CD8-positive, alpha-beta memory T cell (primary cell): ENCODE results near the gene NELFCD. TPM values are rescaled to one million over a fixed set of nuclear protein-coding genes. Genes with fewer than 3 reads are reported as not detected.
"Not testable (repeated sequence)": the region's sequence is repeated elsewhere in the genome, so short reads cannot be mapped to it uniquely, and the experiment has no call there.

Experiments
- CTCF ChIA-PET: fragments of 350-600 bp; sonication (Branson Sonifier 250); formaldehyde crosslinking; loops from one replicate; lab custom pipeline; 2021; ENCODE audit warnings: antibody characterized with exemption; lab: Charles Lee
- POLR2A ChIA-PET: fragments of 350-600 bp; sonication (Branson Sonifier 250); formaldehyde crosslinking; loops from one replicate; lab custom pipeline; 2021; ENCODE audit warnings: antibody characterized with exemption; lab: Charles Lee
- DNase-seq, 5 donors: peaks; one replicate each; pipeline versions ENCODE4 v3.0.0 to v3.0.0-alpha.2; 2020 to 2022; ENCODE audit warnings: mixed read lengths in 1 of 5
- H3K27ac ChIP-seq: one replicate; pipeline ENCODE4 v1.7.0; 2013; ENCODE audit warnings: low read depth, mild to moderate bottlenecking, low read length, moderate library complexity
- H3K27me3 ChIP-seq: 2 replicates; pipeline ENCODE4 v1.7.0; 2013; ENCODE audit warnings: low read length, mild to moderate bottlenecking; ENCODE audit not compliant: insufficient read depth, poor library complexity, severe bottlenecking
- H3K36me3 ChIP-seq: 2 replicates; pipeline ENCODE4 v1.7.0; 2013; ENCODE audit warnings: mild to moderate bottlenecking, low read length, moderate library complexity; ENCODE audit not compliant: insufficient read depth
- H3K4me1 ChIP-seq: 2 replicates; pipeline ENCODE4 v1.7.0; 2013; ENCODE audit warnings: mild to moderate bottlenecking, low read length, moderate library complexity; ENCODE audit not compliant: insufficient read depth
- H3K4me3 ChIP-seq: 2 replicates; pipeline ENCODE4 v1.7.0; 2013; ENCODE audit warnings: mild to moderate bottlenecking, low read length
- H3K9me3 ChIP-seq: 2 replicates; pipeline ENCODE4 v1.7.0; 2013; ENCODE audit warnings: mild to moderate bottlenecking, low read length
- H3K27ac Mint-ChIP-seq, 8 donors: one replicate each; pipeline ENCODE4 v1.8.0; 2020 to 2021; ENCODE audit warnings: mixed read lengths in 8 of 8, mild to moderate bottlenecking in 6 of 8, inconsistent platforms in 3 of 8, moderate library complexity in 3 of 8
- H3K27me3 Mint-ChIP-seq, 2 donors: one replicate each; pipeline ENCODE4 v1.8.0; 2020 to 2021; ENCODE audit warnings: mixed read lengths in 2 of 2, mild to moderate bottlenecking in 1 of 2, moderate library complexity in 1 of 2
- H3K36me3 Mint-ChIP-seq, 3 donors: one replicate each; pipeline ENCODE4 v1.8.0; 2020 to 2021; ENCODE audit warnings: mixed read lengths in 3 of 3, inconsistent platforms in 1 of 3, mild to moderate bottlenecking in 1 of 3
- H3K4me1 Mint-ChIP-seq, 3 donors: one replicate each; pipeline ENCODE4 v1.8.0; 2020 to 2021; ENCODE audit warnings: mixed read lengths in 3 of 3, inconsistent platforms in 1 of 3, mild to moderate bottlenecking in 1 of 3
- H3K4me3 Mint-ChIP-seq, 7 donors: one replicate each; pipeline ENCODE4 v1.8.0; 2020 to 2021; ENCODE audit warnings: mixed read lengths in 7 of 7, mild to moderate bottlenecking in 6 of 7, moderate library complexity in 4 of 7, inconsistent platforms in 2 of 7
- H3K9me3 Mint-ChIP-seq, 5 donors: one replicate each; pipeline ENCODE4 v1.8.0; 2020 to 2022; ENCODE audit warnings: mixed read lengths in 5 of 5, mild to moderate bottlenecking in 3 of 5, moderate library complexity in 2 of 5, inconsistent platforms in 1 of 5
- polyA plus RNA-seq: library from polyadenylated mRNA; unstranded; fragments of 300-500 nt; fragmentation: Illumina TruSeq; gene quantifications from one replicate; pipeline ENCODE4 v1.2.3, GENCODE V29; 2021
- total RNA-seq, 2 experiments: library from RNA; stranded (reverse); gene quantifications; one replicate each; pipeline ENCODE4 v1.2.3, GENCODE V29; 2021

Gene NELFCD
- total and polyA plus RNA-seq, 3 experiments from 2014 or later, result 78.1 to 108 (median 101) TPM

DNA sequence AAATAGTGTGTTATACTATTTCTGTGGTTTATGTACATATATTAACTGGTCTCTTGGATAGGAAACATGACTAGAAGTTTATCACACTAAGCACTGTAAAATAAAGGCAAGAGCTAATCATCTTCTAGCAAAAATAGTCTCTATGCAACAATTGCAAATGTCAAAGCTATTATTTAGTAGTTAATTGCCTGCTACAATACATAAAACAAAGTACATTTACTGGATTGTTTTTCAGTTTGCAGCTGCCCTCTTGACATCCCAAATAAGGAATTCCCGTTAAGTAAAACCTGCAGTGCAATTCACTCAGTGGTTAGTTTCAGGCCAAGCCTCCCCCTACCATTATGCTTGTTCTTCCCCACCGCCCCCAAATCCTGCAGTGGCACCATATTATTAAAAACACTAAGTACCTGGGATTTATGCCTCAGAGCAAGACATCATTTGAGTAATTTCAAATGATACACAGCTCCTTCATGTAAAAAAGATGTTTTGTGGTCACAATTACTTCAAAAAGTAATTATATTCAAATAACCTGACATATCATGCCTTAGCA, 52.6 kb downstream of the NELFCD start:
- peak overlapping the region in 6 of 8 donors; percentile 18 to 82 (median 74) for H3K27ac Mint-ChIP-seq
- H3K4me1 Mint-ChIP-seq, result peaks cover 40 to 47% (median 47%) of the 10 kb centered on the region in 3 donors
- peaks cover 37% of the 10 kb centered on the region for H3K36me3 ChIP-seq
- no peaks in the 10 kb centered on the region for H3K9me3 Mint-ChIP-seq
- ChIA-PET CTCF (interaction anchor here (0.8 to 5.0 kb wide), 4 partner anchors 8 to 51 kb away, joined by 3 to 24 read pairs (median 4); partner anchors contain the start of gene PRELID3B), POLR2A (interaction anchor here (2.7 to 2.8 kb wide), 2 partner anchors 51 to 142 kb away, joined by 11 to 14 read pairs; no protein-coding TSS in a partner anchor)
- H3K4me3 ChIP-seq, result no peak overlapping the region
- peaks cover 13 to 80% (median 14%) of the 10 kb centered on the region in 3 donors for H3K36me3 Mint-ChIP-seq
- peak overlapping the region in 3 of 7 donors; percentile 32 to 65 (median 36) for H3K4me3 Mint-ChIP-seq
- H3K27me3 Mint-ChIP-seq, result peaks cover 0 to 2% of the 10 kb centered on the region in 2 donors
- peaks cover 29% of the 10 kb centered on the region for H3K4me1 ChIP-seq
- no peak for DNase-seq
- H3K27ac ChIP-seq, result no peak overlapping the region
- no peaks in the 10 kb centered on the region for H3K9me3 ChIP-seq
- no peaks in the 10 kb centered on the region for H3K27me3 ChIP-seq

DNA sequence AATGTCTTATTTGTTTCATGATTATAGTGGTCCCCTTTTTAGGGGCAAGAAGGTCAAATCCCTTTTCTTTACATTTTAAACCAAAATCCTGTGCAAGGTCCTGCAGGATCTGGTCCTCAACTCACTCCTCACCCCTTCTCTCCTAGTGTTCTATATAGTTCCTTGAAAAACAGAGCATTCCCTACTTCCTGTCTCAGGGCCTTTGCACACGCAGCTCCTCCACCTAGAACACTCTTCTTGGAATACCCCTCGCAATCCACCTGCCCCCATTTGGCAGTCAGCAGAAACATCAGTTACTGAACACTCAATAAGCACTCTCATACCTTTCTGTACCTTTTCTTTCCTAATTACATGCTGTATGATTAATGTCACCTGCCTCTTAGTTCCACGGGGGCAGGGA, 54.3 kb downstream of the NELFCD start:
- Mint-ChIP-seq H3K4me1 (peaks cover 38 to 47% (median 47%) of the 10 kb centered on the region in 3 donors), H3K27me3 (peaks cover 0 to 2% of the 10 kb centered on the region in 2 donors), H3K27ac (peak overlapping the region in 4 of 8 donors; percentile 24 to 69 (median 44)), H3K9me3 (no peaks in the 10 kb centered on the region), H3K36me3 (peaks cover 14 to 75% (median 14%) of the 10 kb centered on the region in 3 donors), H3K4me3 (peak overlapping the region in 1 of 7 donors; percentile 65)
- no peaks in the 10 kb centered on the region for H3K9me3 ChIP-seq
- ChIA-PET POLR2A (no interaction called here), CTCF (no interaction called here)
- no peak for DNase-seq
- no peaks in the 10 kb centered on the region for H3K27me3 ChIP-seq
- peaks cover 33% of the 10 kb centered on the region for H3K36me3 ChIP-seq
- no peak overlapping the region for H3K27ac ChIP-seq
- no peak overlapping the region for H3K4me3 ChIP-seq
- peaks cover 25% of the 10 kb centered on the region for H3K4me1 ChIP-seq

DNA sequence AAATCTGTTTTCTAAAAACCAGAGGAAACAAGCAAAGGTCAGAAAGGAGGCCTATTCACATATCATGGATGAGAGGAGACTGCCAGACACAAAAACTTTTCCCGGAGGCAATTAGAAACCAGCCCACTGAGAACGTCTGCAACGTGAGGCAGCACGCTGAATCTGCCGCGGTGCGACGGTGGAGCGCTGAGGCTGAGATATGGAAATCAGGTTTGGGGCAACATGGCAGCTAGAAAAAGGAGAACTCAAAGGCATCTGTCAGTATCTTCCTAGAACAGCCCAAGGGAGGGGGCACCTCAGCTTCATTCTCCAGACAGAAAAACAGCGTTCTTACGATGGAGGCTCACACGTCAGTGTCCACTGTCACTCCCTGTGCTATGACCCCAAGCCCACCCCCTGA, 56.3 kb downstream of the NELFCD start:
- ChIA-PET POLR2A (no interaction called here), CTCF (no interaction called here)
- peak overlapping the region in 2 of 8 donors; percentile 26 to 69 for H3K27ac Mint-ChIP-seq
- H3K27me3 ChIP-seq, result no peaks in the 10 kb centered on the region
- H3K4me1 ChIP-seq, result peaks cover 29% of the 10 kb centered on the region
- H3K4me1 Mint-ChIP-seq, result peaks cover 39 to 52% (median 49%) of the 10 kb centered on the region in 3 donors
- no peaks in the 10 kb centered on the region for H3K27me3 Mint-ChIP-seq
- peak overlapping the region in 1 of 7 donors; percentile 75 for H3K4me3 Mint-ChIP-seq
- H3K36me3 Mint-ChIP-seq, result peaks cover 14 to 68% (median 14%) of the 10 kb centered on the region in 3 donors
- DNase-seq, result no peak
- H3K4me3 ChIP-seq, result no peak overlapping the region
- H3K9me3 Mint-ChIP-seq, result no peaks in the 10 kb centered on the region
- H3K36me3 ChIP-seq, result peaks cover 33% of the 10 kb centered on the region
- no peak overlapping the region for H3K27ac ChIP-seq
- H3K9me3 ChIP-seq, result no peaks in the 10 kb centered on the region

DNA sequence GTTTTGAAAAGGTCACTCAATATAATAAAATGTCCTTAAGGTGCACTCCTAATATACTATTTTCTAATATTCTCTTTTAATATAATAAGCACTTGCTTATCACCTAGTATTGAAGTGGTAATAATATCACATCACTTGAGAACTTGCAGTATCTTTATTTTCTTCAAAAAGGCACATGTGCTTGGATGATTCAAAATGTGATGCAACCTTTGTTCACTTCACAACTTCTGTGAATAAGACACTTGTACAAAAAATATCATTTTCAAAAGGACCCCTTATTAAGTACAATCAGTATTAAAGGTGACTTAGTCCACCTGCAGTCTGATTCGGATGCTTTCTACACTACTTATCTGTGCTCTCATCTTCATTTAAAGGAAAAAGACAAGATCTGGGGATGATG, 58.2 kb downstream of the NELFCD start:
- H3K27ac ChIP-seq, result no peak overlapping the region
- Mint-ChIP-seq H3K36me3 (peaks cover 14 to 61% (median 14%) of the 10 kb centered on the region in 3 donors), H3K4me1 (peaks cover 45 to 54% (median 54%) of the 10 kb centered on the region in 3 donors), H3K27ac (peak overlapping the region in 2 of 8 donors; percentile 23 to 97), H3K4me3 (peak overlapping the region in 4 of 7 donors; percentile 6 to 56 (median 31)), H3K9me3 (no peaks in the 10 kb centered on the region), H3K27me3 (no peaks in the 10 kb centered on the region)
- CTCF ChIA-PET, result no interaction called here
- no peaks in the 10 kb centered on the region for H3K9me3 ChIP-seq
- H3K4me1 ChIP-seq, result peaks cover 42% of the 10 kb centered on the region
- H3K4me3 ChIP-seq, result no peak overlapping the region
- H3K36me3 ChIP-seq, result peaks cover 33% of the 10 kb centered on the region
- H3K27me3 ChIP-seq, result no peaks in the 10 kb centered on the region
- POLR2A ChIA-PET, result no interaction called here
- no peak for DNase-seq

DNA sequence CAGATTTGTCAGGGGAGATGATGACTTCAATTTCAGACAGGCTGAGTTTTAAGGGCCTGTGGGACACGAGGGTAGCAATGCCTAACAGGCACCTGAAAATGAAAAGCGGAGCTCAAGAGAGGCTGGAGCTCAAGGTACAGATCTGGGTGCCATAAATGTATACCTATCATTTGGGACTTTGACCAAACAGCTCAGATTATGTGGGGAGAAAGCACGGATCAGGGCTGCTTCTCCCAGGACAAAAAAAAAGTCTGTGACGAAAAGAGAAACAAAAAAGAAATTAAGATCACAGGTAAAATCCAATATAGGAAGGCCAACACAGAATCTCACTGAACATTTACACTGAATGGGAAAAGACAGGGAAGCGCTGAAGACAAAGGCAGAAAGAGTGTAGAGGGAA, 59.6 kb downstream of the NELFCD start:
- H3K4me1 ChIP-seq, result peaks cover 42% of the 10 kb centered on the region
- peak overlapping the region; percentile 2 to 97 (median 70) for H3K27ac Mint-ChIP-seq
- H3K27ac ChIP-seq, result no peak overlapping the region
- DNase-seq, result no peak
- ChIA-PET POLR2A (interaction anchor here (1.5 to 3.9 kb wide), 2 partner anchors 8 to 151 kb away, joined by 4 to 35 read pairs; partner anchors contain the start of gene ATP5F1E), CTCF (interaction anchor here (4.1 kb wide), 1 partner anchor 8 kb away, joined by 24 read pairs; the partner anchor contains the start of gene ATP5F1E)
- peaks cover 10 to 49% (median 11%) of the 10 kb centered on the region in 3 donors for H3K36me3 Mint-ChIP-seq
- peaks cover 25% of the 10 kb centered on the region for H3K36me3 ChIP-seq
- H3K4me3 ChIP-seq, result no peak overlapping the region
- peaks cover 48 to 61% (median 61%) of the 10 kb centered on the region in 3 donors for H3K4me1 Mint-ChIP-seq
- no peaks in the 10 kb centered on the region for H3K27me3 Mint-ChIP-seq
- H3K4me3 Mint-ChIP-seq, result peak overlapping the region; percentile 83 to 95 (median 92)
- H3K27me3 ChIP-seq, result no peaks in the 10 kb centered on the region
- no peaks in the 10 kb centered on the region for H3K9me3 ChIP-seq
- H3K9me3 Mint-ChIP-seq, result no peaks in the 10 kb centered on the region

DNA sequence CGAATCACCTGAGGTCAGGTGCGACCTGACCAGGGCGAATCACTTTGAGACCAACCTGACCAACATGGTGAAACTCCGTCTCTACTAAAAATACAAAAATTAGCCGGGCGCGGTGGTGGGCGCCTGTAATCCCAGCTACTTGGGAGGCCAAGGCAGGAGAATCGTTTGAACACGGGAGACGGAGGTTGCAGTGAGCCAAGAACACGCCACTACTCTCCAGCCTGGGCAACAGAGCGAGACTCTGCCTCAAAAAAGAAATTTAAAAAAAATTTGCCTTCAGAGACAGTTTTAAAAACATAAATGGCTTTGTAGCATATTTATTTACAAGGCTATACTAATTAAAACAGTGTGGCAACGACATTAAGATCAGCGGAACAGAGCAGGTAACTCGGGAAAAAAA, 60.4 kb downstream of the NELFCD start:
- not testable (repeated sequence) for DNase-seq, H3K27me3 ChIP-seq, H3K9me3 ChIP-seq, H3K27me3 Mint-ChIP-seq, H3K9me3 Mint-ChIP-seq
- Histone ChIP-seq H3K4me3 (peak overlapping the region; percentile 76), H3K36me3 (peaks cover 17% of the 10 kb centered on the region), H3K27ac (peak overlapping the region; percentile 89), H3K4me1 (peaks cover 42% of the 10 kb centered on the region)
- peaks cover 48 to 61% (median 61%) of the 10 kb centered on the region in 3 donors for H3K4me1 Mint-ChIP-seq
- H3K4me3 Mint-ChIP-seq, result peak overlapping the region; percentile 83 to 95 (median 92)
- ChIA-PET CTCF (interaction anchor here (4.1 kb wide), 1 partner anchor 9 kb away, joined by 24 read pairs; the partner anchor contains the start of gene ATP5F1E), POLR2A (interaction anchor here (3.9 kb wide), 1 partner anchor 9 kb away, joined by 35 read pairs; the partner anchor contains the start of gene ATP5F1E)
- H3K27ac Mint-ChIP-seq, result peak overlapping the region; percentile 44 to 97 (median 80)
- H3K36me3 Mint-ChIP-seq, result peaks cover 6 to 41% (median 9%) of the 10 kb centered on the region in 3 donors

DNA sequence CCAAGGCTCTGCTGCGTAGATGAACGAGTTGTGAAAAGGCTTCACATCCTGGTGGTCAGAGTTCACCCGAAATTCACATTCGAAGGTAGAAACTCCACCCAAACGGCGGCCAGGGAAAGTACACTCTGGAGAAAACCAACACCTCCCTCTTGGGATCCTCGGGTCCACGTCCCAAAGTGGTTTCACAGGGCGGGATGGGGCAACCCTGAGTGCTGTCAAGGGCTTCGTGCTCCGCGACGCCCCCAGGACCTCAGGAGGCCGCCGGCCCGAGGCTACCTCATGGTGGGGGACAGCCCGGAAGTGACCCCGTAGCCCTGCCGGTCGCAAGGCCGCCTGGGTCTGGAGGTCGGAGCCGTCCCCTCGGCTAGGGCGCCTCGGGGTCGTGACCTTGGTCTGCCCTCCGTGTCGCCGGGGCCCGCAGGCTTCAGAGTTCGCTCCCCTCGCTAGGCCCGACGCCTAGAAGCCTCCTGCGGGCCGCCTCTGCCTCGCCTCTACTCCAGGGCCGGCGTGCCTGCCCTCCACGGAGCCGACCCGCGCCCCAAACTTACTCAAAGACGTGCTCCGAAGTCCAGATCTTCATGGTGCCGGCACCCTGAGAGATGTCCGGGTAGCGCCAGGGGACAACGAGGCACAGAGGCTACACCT, 61.2 kb downstream of the NELFCD start, which contains the start of gene PRELID3B:
PRELID3B (minus strand) TSS at position 636 of the 645 bp plus-strand sequence; CDS start at position 580, 56 bp downstream.
- Mint-ChIP-seq H3K4me1 (peaks cover 43 to 61% (median 54%) of the 10 kb centered on the region in 3 donors), H3K36me3 (peaks cover 0 to 33% (median 3%) of the 10 kb centered on the region in 3 donors), H3K27ac (peak within 1 kb of the TSS; percentile 89 to 98 (median 97)), H3K27me3 (no peaks in the 10 kb centered on the region), H3K4me3 (peak within 1 kb of the TSS; percentile 83 to 95 (median 92)), H3K9me3 (no peaks in the 10 kb centered on the region)
- POLR2A ChIA-PET, result interaction anchor here (1.0 to 3.9 kb wide), 3 partner anchors 10 to 153 kb away, joined by 4 to 35 read pairs (median 8); partner anchors contain the start of gene ATP5F1E
- Histone ChIP-seq H3K4me1 (peaks cover 42% of the 10 kb centered on the region), H3K36me3 (peaks cover 11% of the 10 kb centered on the region), H3K4me3 (peak within 1 kb of the TSS; percentile 76), H3K27ac (peak within 1 kb of the TSS; percentile 89), H3K9me3 (no peaks in the 10 kb centered on the region), H3K27me3 (no peaks in the 10 kb centered on the region)
- CTCF ChIA-PET, result interaction anchor here (1.3 to 4.1 kb wide), 2 partner anchors 10 to 158 kb away, joined by 4 to 24 read pairs; partner anchors contain the start of gene ATP5F1E
- DNase-seq, result peak in 3 of 5 donors; percentile 23 to 35 (median 26)
